Subcutaneous abdominal adipose tissue (tissue), 5 donors: ENCODE data around the gene PPM1F.

Source experiments
- H3K27ac ChIP-seq: one replicate; pipeline ENCODE4 v1.7.0; 2013; ENCODE audit warnings: low read depth, mild to moderate bottlenecking, inconsistent platforms, low read length, moderate library complexity
- H3K27me3 ChIP-seq, 5 donors: one replicate each; pipeline ENCODE4 v1.7.0; 2013; ENCODE audit warnings: low read length in 5 of 5, inconsistent platforms in 1 of 5; ENCODE audit not compliant: control insufficient read depth in 5 of 5, insufficient read depth in 4 of 5
- H3K36me3 ChIP-seq, 5 donors: one replicate each; pipeline ENCODE4 v1.7.0; 2013; ENCODE audit warnings: low read length in 5 of 5; ENCODE audit not compliant: control insufficient read depth in 5 of 5, insufficient read depth in 5 of 5
- H3K4me1 ChIP-seq, 5 donors: one replicate each; pipeline ENCODE4 v1.7.0; 2013; ENCODE audit warnings: low read length in 5 of 5, mild to moderate bottlenecking in 3 of 5, moderate library complexity in 1 of 5; ENCODE audit not compliant: control insufficient read depth in 5 of 5, insufficient read depth in 5 of 5
- H3K4me3 ChIP-seq, 5 donors: one replicate each; pipeline ENCODE4 v1.7.0; 2013; ENCODE audit warnings: low read length in 5 of 5, low read depth in 1 of 5
- H3K9ac ChIP-seq, 5 donors: one replicate each; pipeline ENCODE4 v1.7.0; 2013; ENCODE audit warnings: low read length in 5 of 5, mild to moderate bottlenecking in 4 of 5, moderate library complexity in 3 of 5
- H3K9me3 ChIP-seq, 5 donors: one replicate each; pipeline ENCODE4 v1.7.0; 2013; ENCODE audit warnings: low read length in 5 of 5; ENCODE audit not compliant: control insufficient read depth in 5 of 5
- donor health status: healthy.
- donor health status: healthy.
- donor health status: healthy.
- donor health status: healthy.
- donor health status: healthy.

PPM1F gene

DNA sequence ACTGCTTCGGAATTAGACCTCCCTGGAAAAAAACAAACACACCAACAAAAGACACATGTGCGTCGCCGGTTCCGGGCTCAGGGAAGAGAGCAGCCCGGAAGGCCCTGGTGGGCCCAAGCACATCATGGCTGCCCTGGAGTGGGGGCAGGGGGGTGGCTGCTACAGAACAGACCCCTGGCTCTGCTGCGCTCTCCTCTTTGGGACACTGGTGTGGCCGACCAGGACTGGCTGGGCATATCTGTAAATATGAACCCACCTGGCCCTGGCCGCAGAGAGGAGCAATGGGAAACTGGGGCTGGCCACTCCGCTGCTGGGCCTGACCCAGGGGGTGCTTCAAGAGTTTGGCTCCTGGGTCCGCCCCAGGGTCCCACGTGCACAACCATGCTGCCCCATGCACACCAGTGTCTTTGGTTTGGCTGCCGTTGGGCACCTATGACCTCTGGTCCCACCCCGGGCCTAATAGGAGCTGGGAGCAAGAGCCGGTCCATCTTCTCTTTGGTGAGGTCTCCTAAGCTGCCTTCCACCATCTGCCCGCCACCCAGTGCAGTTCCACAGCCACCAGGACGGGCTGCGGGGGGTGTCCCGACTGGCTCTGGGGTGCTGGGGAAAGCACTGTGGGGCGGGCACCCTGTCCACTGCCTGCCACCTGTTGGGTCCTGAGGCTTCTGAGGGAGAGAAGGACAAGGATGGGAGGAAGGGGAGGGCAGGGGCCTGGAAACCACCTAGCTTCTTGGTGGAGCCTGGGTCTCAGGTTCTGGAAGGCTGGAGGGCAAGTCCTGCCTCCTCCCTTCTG, 30.1 kb downstream of the PPM1F start:
- Histone ChIP-seq H3K27me3 (no peaks in the 10 kb centered on the region), H3K9me3 (no peaks in the 10 kb centered on the region), H3K9ac (no peak overlapping the region), H3K4me3 (no peak overlapping the region), H3K4me1 (no peaks in the 10 kb centered on the region), H3K36me3 (peaks cover 0 to 77% (median 50%) of the 10 kb centered on the region in 5 donors), H3K27ac (no peak overlapping the region)

DNA sequence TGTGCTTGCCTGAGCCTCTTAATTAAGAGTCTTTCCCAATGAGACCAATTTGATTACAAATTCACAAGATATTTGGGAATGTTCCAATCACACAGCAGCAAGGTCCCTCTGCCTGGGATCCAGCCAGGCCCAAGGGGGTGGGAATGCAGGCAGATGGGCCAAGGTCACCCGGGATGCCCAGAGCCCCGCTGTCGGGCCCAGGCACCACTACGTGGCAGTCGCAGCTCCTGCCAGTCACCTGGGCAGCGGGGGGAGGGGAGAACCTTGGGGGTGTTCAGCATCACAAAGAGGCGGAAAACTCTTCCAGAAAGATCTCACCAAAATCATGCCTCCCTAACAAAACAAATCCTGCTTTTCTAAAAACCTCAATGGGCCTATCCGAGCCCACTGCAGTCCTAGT, 30.9 kb downstream of the PPM1F start:
- Histone ChIP-seq H3K4me3 (no peak overlapping the region), H3K27ac (no peak overlapping the region), H3K4me1 (peaks cover 0 to 5% (median 4%) of the 10 kb centered on the region in 5 donors), H3K36me3 (peaks cover 0 to 68% (median 42%) of the 10 kb centered on the region in 5 donors), H3K27me3 (no peaks in the 10 kb centered on the region), H3K9ac (no peak overlapping the region), H3K9me3 (no peaks in the 10 kb centered on the region)

DNA sequence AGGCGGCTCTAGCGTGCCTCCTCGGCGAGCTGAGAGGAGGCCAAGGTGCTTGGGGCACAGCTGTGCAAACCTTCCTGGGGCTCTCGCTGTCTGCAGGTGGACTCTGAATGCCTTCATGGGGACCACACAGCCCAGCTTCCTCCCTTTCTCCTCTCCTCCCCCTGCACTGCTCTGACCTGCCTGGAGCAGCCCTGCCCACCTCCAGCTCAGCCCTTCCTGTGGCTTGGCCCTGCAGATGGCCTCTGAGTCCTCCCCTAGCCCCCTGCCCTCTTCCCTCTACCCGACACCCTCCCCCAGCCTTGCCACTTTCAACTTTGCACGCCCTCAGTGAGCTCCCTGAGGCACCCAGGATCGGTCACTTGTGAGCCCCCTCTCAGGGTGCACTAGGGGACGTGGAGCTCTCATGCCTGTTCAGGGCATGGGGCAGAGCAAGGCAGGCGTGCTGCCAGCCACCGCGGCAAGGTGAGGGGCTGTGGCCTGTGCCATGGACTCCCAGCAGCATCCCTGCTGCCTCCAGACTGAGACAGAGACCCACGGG, 31.4 kb downstream of the PPM1F start:
- Histone ChIP-seq H3K27ac (no peak overlapping the region), H3K4me3 (no peak overlapping the region)

DNA sequence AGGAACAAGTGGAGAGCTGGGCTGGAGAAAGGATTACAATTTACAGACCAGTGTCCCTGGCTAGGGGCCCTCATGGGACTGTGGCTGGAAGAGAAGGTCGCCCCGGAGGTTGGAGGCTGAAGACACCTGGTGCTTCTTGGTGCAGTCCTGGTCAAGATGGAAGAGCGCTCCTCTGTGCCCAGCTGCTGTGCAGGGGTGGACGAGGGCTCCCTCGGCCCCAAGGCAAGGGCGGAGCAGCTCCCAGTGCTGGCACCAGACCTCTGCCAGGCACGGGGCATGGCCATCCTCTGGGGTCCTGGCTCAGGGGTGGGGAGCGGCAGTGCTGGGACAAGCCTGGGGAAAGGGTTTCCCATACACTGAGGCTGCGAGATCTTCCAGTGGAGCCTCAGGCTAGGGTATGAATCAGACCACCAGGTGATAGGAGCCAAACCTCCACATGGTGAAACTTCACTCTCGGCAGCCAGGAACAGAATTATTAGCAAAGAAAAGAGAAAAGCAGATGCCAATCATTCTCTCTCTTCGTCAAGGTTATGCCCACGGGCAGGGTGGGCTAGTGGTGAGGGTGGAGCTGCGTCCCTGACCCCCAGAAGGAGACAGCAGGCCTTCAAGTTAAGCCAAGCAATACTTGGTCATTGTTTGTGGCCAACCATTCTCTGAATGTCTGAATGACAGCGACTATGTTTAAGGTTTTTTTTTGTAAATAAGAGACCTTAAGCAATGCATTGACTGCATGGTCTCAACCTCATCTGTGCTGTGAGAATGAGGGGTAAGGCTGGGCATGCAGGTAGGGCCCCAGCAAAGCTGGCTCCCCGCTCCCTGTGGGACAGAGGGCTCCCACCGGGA, 32.1 kb downstream of the PPM1F start:
- peaks cover 0 to 58% (median 36%) of the 10 kb centered on the region in 5 donors for H3K36me3 ChIP-seq

More for the DNA sequence above, 31.4 kb downstream of the PPM1F start:
- Histone ChIP-seq H3K36me3 (peaks cover 0 to 64% (median 38%) of the 10 kb centered on the region in 5 donors), H3K9me3 (no peaks in the 10 kb centered on the region), H3K9ac (no peak overlapping the region), H3K27me3 (no peaks in the 10 kb centered on the region), H3K4me1 (peaks cover 0 to 5% (median 4%) of the 10 kb centered on the region in 5 donors)

DNA sequence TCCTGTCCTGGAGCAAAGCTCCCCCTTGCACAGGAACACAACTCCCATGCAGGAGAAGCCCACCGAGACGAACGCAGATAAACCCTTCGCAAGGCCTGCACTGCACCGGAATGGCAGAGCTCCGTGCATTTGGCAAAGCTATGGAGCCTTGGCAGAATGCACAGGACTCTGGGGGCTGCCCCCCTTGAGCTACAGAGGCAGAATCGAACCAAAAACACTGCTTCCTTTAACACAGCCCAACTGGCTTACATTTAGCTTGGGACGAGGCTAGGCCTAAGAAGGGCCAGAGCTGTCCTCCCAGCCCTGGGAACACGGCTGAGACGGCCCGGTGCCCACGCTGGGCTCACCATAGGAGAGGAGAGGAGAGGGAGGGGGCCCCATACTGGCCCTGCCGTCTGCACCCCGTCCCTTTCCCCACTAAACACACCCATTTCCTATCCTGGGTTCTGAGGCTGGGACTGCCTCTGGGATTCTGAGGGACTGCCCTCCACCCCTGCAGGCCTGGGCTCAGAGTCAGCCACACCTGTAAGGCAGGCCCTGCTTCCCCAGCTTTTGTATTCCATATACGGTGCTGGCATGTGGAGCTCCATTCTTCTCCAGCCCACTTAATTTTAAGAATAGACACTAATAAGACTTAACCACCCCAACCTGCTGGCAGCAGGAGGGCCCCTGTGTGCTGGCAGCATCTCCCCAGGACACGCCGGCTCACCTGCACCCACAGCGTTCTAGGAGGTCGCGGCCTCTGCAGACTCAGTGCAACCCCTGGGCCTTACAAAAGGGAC, 32.9 kb downstream of the PPM1F start:
- Histone ChIP-seq H3K4me3 (no peak overlapping the region), H3K4me1 (peaks cover 0 to 5% (median 4%) of the 10 kb centered on the region in 5 donors), H3K9me3 (no peaks in the 10 kb centered on the region), H3K9ac (no peak overlapping the region), H3K36me3 (peaks cover 0 to 52% (median 33%) of the 10 kb centered on the region in 5 donors), H3K27me3 (no peaks in the 10 kb centered on the region), H3K27ac (no peak overlapping the region)

More for the DNA sequence above, 32.1 kb downstream of the PPM1F start:
- no peak overlapping the region for H3K9ac ChIP-seq
- no peak overlapping the region for H3K4me3 ChIP-seq
- H3K4me1 ChIP-seq = peaks cover 0 to 5% (median 4%) of the 10 kb centered on the region in 5 donors
- no peaks in the 10 kb centered on the region for H3K9me3 ChIP-seq
- H3K27ac ChIP-seq = no peak overlapping the region
- H3K27me3 ChIP-seq = no peaks in the 10 kb centered on the region

DNA sequence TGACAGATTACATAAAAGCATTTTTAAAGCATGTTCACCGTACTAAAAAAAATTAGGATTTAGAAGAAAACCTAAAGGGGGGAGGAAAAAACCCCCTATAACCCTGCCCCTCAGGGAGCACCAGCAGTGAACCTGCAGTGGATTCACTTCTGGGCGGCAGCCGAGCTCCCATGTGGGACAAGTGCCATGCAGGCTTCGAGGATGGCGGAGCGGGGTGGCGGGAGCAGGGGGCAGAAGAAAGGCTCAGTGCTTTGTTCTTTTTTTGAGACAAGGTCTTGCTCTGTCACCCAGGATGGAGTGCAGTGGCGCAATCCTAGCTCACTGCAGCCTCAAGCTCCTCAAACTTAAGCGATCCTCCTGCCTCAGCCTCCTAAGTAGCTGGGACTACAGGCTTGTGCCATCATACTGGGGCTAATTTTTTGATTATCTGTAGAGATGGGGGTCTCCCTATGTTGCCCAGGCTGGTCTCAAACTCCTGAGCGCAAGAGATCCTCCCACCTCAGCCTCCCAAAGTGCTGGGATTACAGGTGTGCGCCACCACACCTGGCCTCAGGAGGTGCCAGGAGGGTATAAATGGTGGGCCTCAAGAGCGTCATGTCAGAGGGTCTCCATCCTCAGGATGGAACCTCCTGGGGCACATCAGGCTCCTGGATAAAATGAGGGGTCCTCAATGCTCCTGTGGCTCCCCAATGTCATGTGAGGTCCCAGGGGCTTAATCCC, 34.0 kb downstream of the PPM1F start:
- Histone ChIP-seq H3K27ac (no peak overlapping the region), H3K27me3 (no peaks in the 10 kb centered on the region), H3K9me3 (no peaks in the 10 kb centered on the region), H3K36me3 (peaks cover 0 to 48% (median 33%) of the 10 kb centered on the region in 5 donors), H3K4me1 (peaks cover 0 to 5% (median 4%) of the 10 kb centered on the region in 5 donors), H3K4me3 (no peak overlapping the region), H3K9ac (no peak overlapping the region)

DNA sequence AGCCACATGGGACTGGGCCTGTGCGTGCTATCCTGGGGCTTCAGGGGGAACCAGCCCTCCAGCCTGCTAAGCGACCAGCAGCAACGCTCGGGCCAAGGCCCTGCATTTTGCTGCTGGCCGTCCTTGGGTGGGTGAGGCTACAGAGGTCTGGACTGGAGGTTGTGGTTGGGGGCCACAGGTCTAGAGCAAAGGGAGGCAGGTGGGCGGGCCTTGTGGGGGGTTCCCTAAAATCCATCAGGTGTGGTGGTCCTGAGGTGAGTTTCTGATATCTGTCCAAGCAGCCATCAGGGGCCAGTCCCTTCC, 34.7 kb downstream of the PPM1F start:
- H3K4me3 ChIP-seq = no peak overlapping the region
- H3K9me3 ChIP-seq = no peaks in the 10 kb centered on the region
- H3K9ac ChIP-seq = no peak overlapping the region
- H3K27me3 ChIP-seq = no peaks in the 10 kb centered on the region
- H3K36me3 ChIP-seq = peaks cover 0 to 41% (median 26%) of the 10 kb centered on the region in 5 donors
- peaks cover 0 to 5% (median 4%) of the 10 kb centered on the region in 5 donors for H3K4me1 ChIP-seq
- no peak overlapping the region for H3K27ac ChIP-seq

DNA sequence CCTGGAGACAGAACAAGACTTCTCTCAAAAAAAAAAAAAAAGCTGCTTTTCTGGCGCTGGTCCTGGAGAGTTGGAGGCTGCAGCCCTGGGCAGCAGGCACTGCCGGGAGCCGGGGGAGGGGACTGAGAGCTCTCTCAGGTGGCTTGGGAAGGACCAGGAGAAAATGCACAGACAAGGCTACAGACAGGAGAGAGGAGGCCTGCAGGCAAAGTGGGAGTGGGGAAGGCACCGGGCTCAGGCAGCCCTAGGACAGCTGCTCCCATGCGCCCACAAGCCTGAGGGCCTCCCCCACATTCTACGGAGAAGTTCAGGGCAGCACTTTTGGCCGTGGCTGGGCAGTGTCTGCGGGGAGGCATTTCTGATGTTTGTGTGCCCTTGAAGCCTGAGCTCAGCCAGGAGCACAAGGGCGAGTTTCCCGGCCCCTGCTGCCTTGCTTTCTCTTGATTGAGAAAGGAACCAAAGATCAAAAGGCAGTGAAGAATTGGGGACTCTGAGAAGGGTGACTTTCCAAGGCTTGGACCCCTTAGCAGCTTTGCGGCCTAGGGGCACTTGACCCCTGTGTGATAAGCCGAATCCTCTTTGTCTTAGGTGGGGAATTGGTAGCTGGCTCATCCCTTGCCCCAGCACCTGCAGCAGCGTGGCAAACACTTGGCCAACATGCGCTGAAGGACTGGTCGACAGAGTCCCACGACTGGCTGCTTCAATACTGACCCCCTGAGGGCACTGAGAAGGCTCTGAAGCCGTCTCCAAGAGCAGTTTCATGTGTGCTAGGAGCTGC, 35.3 kb downstream of the PPM1F start:
- Histone ChIP-seq H3K27me3 (no peaks in the 10 kb centered on the region), H3K4me1 (peaks cover 0 to 5% (median 4%) of the 10 kb centered on the region in 5 donors), H3K9ac (peak overlapping the region in 1 of 5 donors; percentile 11), H3K4me3 (no peak overlapping the region), H3K9me3 (no peaks in the 10 kb centered on the region), H3K27ac (no peak overlapping the region), H3K36me3 (peaks cover 0 to 36% (median 21%) of the 10 kb centered on the region in 5 donors)
